ENCODE measurements around the gene SNRPA1. TPM values are rescaled to one million over a fixed set of nuclear protein-coding genes. Genes with fewer than 3 reads are reported as not detected.

Gene SNRPA1
- total and polyA plus RNA-seq, 2 experiments from 2014 or later = 35.2 to 70.4 TPM

GRCh38 chr15:101332061-101332467, 37.0 kb upstream of the SNRPA1 start:
- in situ Hi-C loops (cut with MboI) = no loop called here
- no peaks in the 10 kb centered on the region for H3K9me3 ChIP-seq (ENCODE audit: low read depth)

GRCh38 chr15:101329867-101330380, 34.9 kb upstream of the SNRPA1 start:
- Histone ChIP-seq H3K9me2 (ENCODE audit: insufficient read depth) (no peaks in the 10 kb centered on the region), H3K9ac (no peak overlapping the region), H3K27me3 (replicated peaks; ENCODE audit: insufficient read depth) (no peaks in the 10 kb centered on the region; the same call in 1 of the 2 replicates), H3K27ac (no peak overlapping the region), H3F3A (ENCODE audit: insufficient read depth) (no peaks in the 10 kb centered on the region), H2AFZ (no peak overlapping the region), H3K9me3 (ENCODE audit: low read depth) (no peaks in the 10 kb centered on the region), H3K4me1 (ENCODE audit: insufficient read depth) (no peaks in the 10 kb centered on the region), H3K4me2 (ENCODE audit: unreplicated experiment) (no peak overlapping the region), H3K36me3 (ENCODE audit: low read depth) (no peaks in the 10 kb centered on the region), H3K79me2 (ENCODE audit: insufficient read depth) (no peaks in the 10 kb centered on the region), H3K4me3 (no peak overlapping the region), H4K20me1 (ENCODE audit: insufficient read depth) (no peaks in the 10 kb centered on the region)
- whole genome bisulfite sequencing, 2 experiments (ENCODE audit: low coverage in 1 of 2, low lambda C conversion rate in 2 of 2, missing lambda C conversion rate in 2 of 2) = 52 to 55% methylated on average over 9 of the region's 9 CpGs
- in situ Hi-C loops (cut with MboI) = no loop called here
- TF ChIP-seq EZH2 (IDR thresholded peaks at IDR 0.05; ENCODE audit: insufficient read depth, poor library complexity, severe bottlenecking) = no peak
- no peak for DNase-seq

More at GRCh38 chr15:101332061-101332467, 37.0 kb upstream of the SNRPA1 start:
- Histone ChIP-seq H3K27ac (no peak overlapping the region), H4K20me1 (ENCODE audit: insufficient read depth) (no peaks in the 10 kb centered on the region), H3K9me2 (ENCODE audit: insufficient read depth) (no peaks in the 10 kb centered on the region), H3K27me3 (replicated peaks; ENCODE audit: insufficient read depth) (no peaks in the 10 kb centered on the region; the same call in 1 of the 2 replicates), H3K9ac (no peak overlapping the region), H3K79me2 (ENCODE audit: insufficient read depth) (no peaks in the 10 kb centered on the region), H3F3A (ENCODE audit: insufficient read depth) (no peaks in the 10 kb centered on the region), H2AFZ (no peak overlapping the region), H3K4me2 (ENCODE audit: unreplicated experiment) (no peak overlapping the region), H3K4me1 (ENCODE audit: insufficient read depth) (no peaks in the 10 kb centered on the region), H3K4me3 (no peak overlapping the region), H3K36me3 (ENCODE audit: low read depth) (no peaks in the 10 kb centered on the region)
- TF ChIP-seq EZH2 (IDR thresholded peaks at IDR 0.05; ENCODE audit: insufficient read depth, poor library complexity, severe bottlenecking) = no peak
- TF ChIP-seq EZH2phosphoT487 (IDR thresholded peaks at IDR 0.05; ENCODE audit: insufficient read depth, low read depth) = no peak
- DNase-seq = no peak
- WGBS, 2 experiments (ENCODE audit: low coverage in 1 of 2, low lambda C conversion rate in 2 of 2, missing lambda C conversion rate in 2 of 2) = 64 to 66% methylated on average over 7 of the region's 7 CpGs

DNA sequence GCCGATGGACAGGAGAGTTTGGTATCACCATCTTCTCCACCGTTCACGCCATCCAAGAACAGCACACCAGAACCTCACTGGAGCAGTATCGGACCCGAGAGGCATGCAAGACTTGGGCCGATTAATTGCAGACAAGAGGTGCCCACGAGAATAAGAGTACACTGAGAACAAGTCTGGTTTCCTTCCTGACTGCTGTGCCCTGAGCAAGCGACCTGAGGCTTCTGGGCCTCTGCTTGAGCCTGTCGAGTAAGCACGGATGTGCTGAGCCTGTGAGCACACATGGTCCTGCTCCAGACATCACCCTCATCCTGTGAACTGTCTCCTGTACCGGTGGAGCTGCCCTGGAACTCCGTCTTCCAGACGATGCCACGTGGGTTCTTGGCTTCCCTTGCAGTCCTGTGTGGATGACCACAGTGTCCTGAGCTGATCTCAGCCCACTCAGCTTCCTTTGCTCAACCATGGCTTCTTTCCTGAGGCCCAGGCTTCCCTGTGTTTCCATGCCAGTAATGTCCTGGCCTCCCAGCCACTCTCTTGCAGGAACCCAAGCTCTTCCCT, 34.3 kb upstream of the SNRPA1 start:
- Histone ChIP-seq H2AFZ (no peak overlapping the region), H4K20me1 (ENCODE audit: insufficient read depth) (no peaks in the 10 kb centered on the region), H3K9ac (no peak overlapping the region), H3K79me2 (ENCODE audit: insufficient read depth) (no peaks in the 10 kb centered on the region), H3K4me2 (ENCODE audit: unreplicated experiment) (no peak overlapping the region), H3K4me3 (no peak overlapping the region), H3K27ac (no peak overlapping the region), H3K9me2 (ENCODE audit: insufficient read depth) (no peaks in the 10 kb centered on the region), H3K4me1 (ENCODE audit: insufficient read depth) (no peaks in the 10 kb centered on the region), H3K27me3 (replicated peaks; ENCODE audit: insufficient read depth) (no peaks in the 10 kb centered on the region; the same call in 1 of the 2 replicates), H3K9me3 (ENCODE audit: low read depth) (no peaks in the 10 kb centered on the region), H3K36me3 (ENCODE audit: low read depth) (no peaks in the 10 kb centered on the region), H3F3A (ENCODE audit: insufficient read depth) (no peaks in the 10 kb centered on the region)
- TF ChIP-seq EZH2 (IDR thresholded peaks at IDR 0.05; ENCODE audit: insufficient read depth, poor library complexity, severe bottlenecking) (no peak), EZH2phosphoT487 (IDR thresholded peaks at IDR 0.05; ENCODE audit: insufficient read depth, low read depth) (no peak)
- 55 to 61% methylated on average over 14 of the region's 14 CpGs for WGBS, 2 experiments (ENCODE audit: low coverage in 1 of 2, low lambda C conversion rate in 2 of 2, missing lambda C conversion rate in 2 of 2)
- in situ Hi-C loops (cut with MboI) = no loop called here
- DNase-seq = no peak

- no peaks in the 10 kb centered on the region; the same call in 1 of the 2 replicates for H3K27me3 ChIP-seq (replicated peaks; ENCODE audit: insufficient read depth)
- no peaks in the 10 kb centered on the region for H3K36me3 ChIP-seq (ENCODE audit: low read depth)
- no peaks in the 10 kb centered on the region for H3K79me2 ChIP-seq (ENCODE audit: insufficient read depth)
- WGBS, 2 experiments (ENCODE audit: low coverage in 1 of 2, low lambda C conversion rate in 2 of 2, missing lambda C conversion rate in 2 of 2) = 65 to 74% methylated on average over 14 of the region's 14 CpGs
- no peak overlapping the region for H3K4me3 ChIP-seq
- TF ChIP-seq EZH2 (IDR thresholded peaks at IDR 0.05; ENCODE audit: insufficient read depth, poor library complexity, severe bottlenecking) (no peak), EZH2phosphoT487 (IDR thresholded peaks at IDR 0.05; ENCODE audit: insufficient read depth, low read depth) (no peak)
- in situ Hi-C loops (cut with MboI) = no loop called here
- no peak for DNase-seq
- H3K9me3 ChIP-seq (ENCODE audit: low read depth) = no peaks in the 10 kb centered on the region
- H3K9ac ChIP-seq = no peak overlapping the region
- H3K4me2 ChIP-seq (ENCODE audit: unreplicated experiment) = no peak overlapping the region
- no peaks in the 10 kb centered on the region for H3F3A ChIP-seq (ENCODE audit: insufficient read depth)
- no peak overlapping the region for H3K27ac ChIP-seq
- no peaks in the 10 kb centered on the region for H3K9me2 ChIP-seq (ENCODE audit: insufficient read depth)
- no peaks in the 10 kb centered on the region for H3K4me1 ChIP-seq (ENCODE audit: insufficient read depth)
- H2AFZ ChIP-seq = no peak overlapping the region
- H4K20me1 ChIP-seq (ENCODE audit: insufficient read depth) = no peaks in the 10 kb centered on the region
Observed at GRCh38 chr15:101328001-101328400, 33.0 kb upstream of the SNRPA1 start.
